PFSK-1 (cell line): ENCODE data around the gene SLC41A3.

Experiments used
- FOXP2 ChIP-seq: optimal IDR thresholded peaks from 2 replicates; pipeline ENCODE3; 2011; ENCODE audit warnings: borderline replicate concordance, control low read depth, inconsistent platforms; ENCODE audit not compliant: insufficient read depth; ENCODE audit errors: extremely low read length, extremely low read depth
- POLR2AphosphoS5 ChIP-seq: IDR thresholded peaks from 2 replicates; pipeline ENCODE4 v1.6.1; 2012; ENCODE audit warnings: low read depth, mild to moderate bottlenecking, control low read depth, low read length, moderate library complexity
- SIN3A ChIP-seq: IDR thresholded peaks from 2 replicates; pipeline ENCODE4 v1.6.1; 2012; ENCODE audit warnings: mild to moderate bottlenecking, low read length, moderate library complexity, borderline replicate concordance; ENCODE audit not compliant: insufficient read depth
- TAF1 ChIP-seq: IDR thresholded peaks from 2 replicates; pipeline ENCODE4 v1.6.1; 2012; ENCODE audit warnings: low read length, control low read depth, borderline replicate concordance; ENCODE audit not compliant: insufficient read depth
- TF ChIP-seq, protein P1 (sequence below), 2 experiments: IDR thresholded peaks; 2 replicates each; pipeline versions ENCODE4 v1.6.1 to v1.8.0; 2011 to 2012; ENCODE audit warnings: low read depth in 2 of 2, low read length in 2 of 2, control low read depth in 1 of 2, inconsistent platforms in 1 of 2, mild to moderate bottlenecking in 1 of 2, moderate library complexity in 1 of 2; ENCODE audit not compliant: insufficient read depth in 1 of 2

DNA sequence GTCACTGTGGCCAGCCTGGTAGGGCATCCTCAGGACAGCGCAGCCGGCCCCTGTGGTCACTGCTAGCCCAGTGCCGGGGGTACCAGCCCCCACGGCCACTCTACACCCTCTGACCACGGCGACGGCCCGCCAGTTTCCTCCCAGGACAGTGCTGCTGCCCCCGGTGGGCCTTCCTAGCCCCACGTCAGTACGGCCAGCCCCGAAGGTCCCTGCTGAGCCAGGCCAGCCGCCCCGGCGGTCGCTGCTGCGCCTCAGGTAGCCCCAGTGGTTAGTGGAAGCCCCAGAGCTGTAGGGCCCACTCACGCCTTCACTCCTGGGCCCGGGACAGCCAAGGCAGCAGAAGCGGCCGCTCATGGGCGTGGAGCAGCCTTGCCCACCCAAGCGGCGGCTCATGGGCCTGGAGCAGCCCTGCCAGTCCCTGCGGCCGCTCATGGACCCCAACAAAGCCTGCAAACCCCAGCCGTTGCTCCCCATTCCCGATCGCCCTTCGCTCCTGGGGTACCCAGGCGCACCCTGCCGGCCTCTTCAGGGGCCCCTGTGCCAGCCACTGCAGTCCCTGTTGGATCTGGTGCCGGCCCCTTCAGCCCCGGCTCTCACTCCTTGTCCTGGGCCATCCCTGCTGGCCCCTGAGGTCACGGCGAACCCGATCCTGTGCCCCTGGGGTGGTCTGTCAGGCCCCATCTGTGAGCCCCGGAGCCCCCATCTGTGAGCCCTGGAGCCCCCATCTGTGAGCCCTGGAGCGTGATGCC lies 124.4 kb downstream of the SLC41A3 start:
- TF ChIP-seq SIN3A (no peak), POLR2AphosphoS5 (no peak), TAF1 (no peak), FOXP2 (no peak)
- TF ChIP-seq, protein P1, sequence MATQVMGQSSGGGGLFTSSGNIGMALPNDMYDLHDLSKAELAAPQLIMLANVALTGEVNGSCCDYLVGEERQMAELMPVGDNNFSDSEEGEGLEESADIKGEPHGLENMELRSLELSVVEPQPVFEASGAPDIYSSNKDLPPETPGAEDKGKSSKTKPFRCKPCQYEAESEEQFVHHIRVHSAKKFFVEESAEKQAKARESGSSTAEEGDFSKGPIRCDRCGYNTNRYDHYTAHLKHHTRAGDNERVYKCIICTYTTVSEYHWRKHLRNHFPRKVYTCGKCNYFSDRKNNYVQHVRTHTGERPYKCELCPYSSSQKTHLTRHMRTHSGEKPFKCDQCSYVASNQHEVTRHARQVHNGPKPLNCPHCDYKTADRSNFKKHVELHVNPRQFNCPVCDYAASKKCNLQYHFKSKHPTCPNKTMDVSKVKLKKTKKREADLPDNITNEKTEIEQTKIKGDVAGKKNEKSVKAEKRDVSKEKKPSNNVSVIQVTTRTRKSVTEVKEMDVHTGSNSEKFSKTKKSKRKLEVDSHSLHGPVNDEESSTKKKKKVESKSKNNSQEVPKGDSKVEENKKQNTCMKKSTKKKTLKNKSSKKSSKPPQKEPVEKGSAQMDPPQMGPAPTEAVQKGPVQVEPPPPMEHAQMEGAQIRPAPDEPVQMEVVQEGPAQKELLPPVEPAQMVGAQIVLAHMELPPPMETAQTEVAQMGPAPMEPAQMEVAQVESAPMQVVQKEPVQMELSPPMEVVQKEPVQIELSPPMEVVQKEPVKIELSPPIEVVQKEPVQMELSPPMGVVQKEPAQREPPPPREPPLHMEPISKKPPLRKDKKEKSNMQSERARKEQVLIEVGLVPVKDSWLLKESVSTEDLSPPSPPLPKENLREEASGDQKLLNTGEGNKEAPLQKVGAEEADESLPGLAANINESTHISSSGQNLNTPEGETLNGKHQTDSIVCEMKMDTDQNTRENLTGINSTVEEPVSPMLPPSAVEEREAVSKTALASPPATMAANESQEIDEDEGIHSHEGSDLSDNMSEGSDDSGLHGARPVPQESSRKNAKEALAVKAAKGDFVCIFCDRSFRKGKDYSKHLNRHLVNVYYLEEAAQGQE (IDR thresholded peaks at IDR 0.05; ENCODE audit: insufficient read depth in 1 of 2, low read depth in 2 of 2, low read length in 2 of 2): no peak
